ENCODE data around the gene TNRC6C. TPM values are rescaled to one million over a fixed set of nuclear protein-coding genes. Genes with fewer than 3 reads are reported as not detected.

TNRC6C gene
- total and polyA plus RNA-seq, 2 of the 13 experiments (the other 11 are each of a cell fraction or from before 2014, with no cell fraction given): 0.66 to 4.9 TPM

DNA sequence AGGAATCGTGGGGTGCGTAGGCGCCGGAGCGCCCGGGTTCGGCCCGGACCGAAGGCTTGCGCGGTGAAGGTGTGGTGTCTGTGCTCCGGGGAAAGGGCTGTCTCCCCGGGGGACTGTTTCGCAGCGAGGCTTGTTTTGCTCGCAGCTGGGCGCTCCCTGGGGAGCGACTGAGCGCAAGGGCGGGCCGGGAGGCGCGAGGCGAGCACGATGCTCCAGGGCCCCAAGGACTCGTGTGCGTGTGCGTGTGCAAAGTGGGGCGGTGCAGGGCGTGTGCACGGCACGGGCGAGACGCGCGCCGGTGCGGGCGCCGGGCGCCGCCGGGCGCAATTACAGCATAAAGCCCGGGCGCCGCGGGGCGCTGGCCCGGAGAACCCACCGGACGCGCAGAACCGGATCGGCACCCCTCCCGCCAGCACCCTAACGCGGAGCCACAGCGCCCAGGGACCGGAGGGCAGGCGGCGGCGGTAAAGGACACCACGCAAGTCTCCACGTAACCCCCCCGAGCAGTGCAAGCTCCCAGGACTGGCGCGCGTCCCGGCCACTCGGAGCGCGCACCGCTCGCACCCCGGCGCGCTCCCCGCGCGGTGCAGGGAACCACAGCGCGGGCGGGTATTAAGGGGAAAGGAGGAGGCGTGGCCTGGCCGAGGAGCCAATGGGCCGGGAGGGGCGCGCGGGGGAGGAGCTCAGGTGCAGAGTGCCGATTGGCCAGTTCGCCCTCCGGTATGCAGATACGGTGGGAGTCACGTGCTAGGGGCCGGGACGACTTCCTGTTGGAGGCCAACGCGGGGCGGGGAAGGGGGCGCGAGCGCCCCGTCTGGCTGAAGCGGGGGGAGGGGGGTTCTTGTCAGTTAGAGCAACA lies at the start of gene TNRC6C (continued):
- TF ChIP-seq, protein P1, sequence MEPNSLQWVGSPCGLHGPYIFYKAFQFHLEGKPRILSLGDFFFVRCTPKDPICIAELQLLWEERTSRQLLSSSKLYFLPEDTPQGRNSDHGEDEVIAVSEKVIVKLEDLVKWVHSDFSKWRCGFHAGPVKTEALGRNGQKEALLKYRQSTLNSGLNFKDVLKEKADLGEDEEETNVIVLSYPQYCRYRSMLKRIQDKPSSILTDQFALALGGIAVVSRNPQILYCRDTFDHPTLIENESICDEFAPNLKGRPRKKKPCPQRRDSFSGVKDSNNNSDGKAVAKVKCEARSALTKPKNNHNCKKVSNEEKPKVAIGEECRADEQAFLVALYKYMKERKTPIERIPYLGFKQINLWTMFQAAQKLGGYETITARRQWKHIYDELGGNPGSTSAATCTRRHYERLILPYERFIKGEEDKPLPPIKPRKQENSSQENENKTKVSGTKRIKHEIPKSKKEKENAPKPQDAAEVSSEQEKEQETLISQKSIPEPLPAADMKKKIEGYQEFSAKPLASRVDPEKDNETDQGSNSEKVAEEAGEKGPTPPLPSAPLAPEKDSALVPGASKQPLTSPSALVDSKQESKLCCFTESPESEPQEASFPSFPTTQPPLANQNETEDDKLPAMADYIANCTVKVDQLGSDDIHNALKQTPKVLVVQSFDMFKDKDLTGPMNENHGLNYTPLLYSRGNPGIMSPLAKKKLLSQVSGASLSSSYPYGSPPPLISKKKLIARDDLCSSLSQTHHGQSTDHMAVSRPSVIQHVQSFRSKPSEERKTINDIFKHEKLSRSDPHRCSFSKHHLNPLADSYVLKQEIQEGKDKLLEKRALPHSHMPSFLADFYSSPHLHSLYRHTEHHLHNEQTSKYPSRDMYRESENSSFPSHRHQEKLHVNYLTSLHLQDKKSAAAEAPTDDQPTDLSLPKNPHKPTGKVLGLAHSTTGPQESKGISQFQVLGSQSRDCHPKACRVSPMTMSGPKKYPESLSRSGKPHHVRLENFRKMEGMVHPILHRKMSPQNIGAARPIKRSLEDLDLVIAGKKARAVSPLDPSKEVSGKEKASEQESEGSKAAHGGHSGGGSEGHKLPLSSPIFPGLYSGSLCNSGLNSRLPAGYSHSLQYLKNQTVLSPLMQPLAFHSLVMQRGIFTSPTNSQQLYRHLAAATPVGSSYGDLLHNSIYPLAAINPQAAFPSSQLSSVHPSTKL (CRISPR knock-in tag; IDR thresholded peaks at IDR 0.05): no peak; the same call in none of the 2 replicates
- TF ChIP-seq CENPX (CRISPR knock-in tag; IDR thresholded peaks at IDR 0.05): no peak
- peak; percentile 83 for TF ChIP-seq ZNF263 (CRISPR knock-in tag; IDR thresholded peaks at IDR 0.05)
- TF ChIP-seq KMT2B (CRISPR knock-in tag; IDR thresholded peaks at IDR 0.05): peak; percentile 67
- TF ChIP-seq ZNF256 (CRISPR knock-in tag; conservative IDR thresholded peaks at IDR 0.05): peak; percentile 82
- TF ChIP-seq ZNF646 (CRISPR knock-in tag; IDR thresholded peaks at IDR 0.05): no peak
- no peak for TF ChIP-seq NR2F6 (IDR thresholded peaks at IDR 0.05)
- 0 out of 2 replicates have a peak, but pooled peaks have one; percentile 17 for TF ChIP-seq NR2F6 (CRISPR knock-in tag; IDR thresholded peaks at IDR 0.05)
- TF ChIP-seq MAZ (IDR thresholded peaks at IDR 0.05; ENCODE audit: borderline replicate concordance, low read depth, low read length): peak; percentile 99
- TF ChIP-seq MAZ (CRISPR knock-in tag; IDR thresholded peaks at IDR 0.05; ENCODE audit: low read depth): peak; percentile 100
- TF ChIP-seq RXRB (CRISPR knock-in tag; IDR thresholded peaks at IDR 0.05; ENCODE audit: borderline replicate concordance): peak; percentile 66; the same call in 1 of the 2 replicates
- TF ChIP-seq SP1 (IDR thresholded peaks at IDR 0.05): no peak
- peak; percentile 96 for TF ChIP-seq SP1 (CRISPR knock-in tag; IDR thresholded peaks at IDR 0.05)
- peak; percentile 88; the same call in 1 of the 2 replicates for TF ChIP-seq REXO4 (CRISPR knock-in tag; IDR thresholded peaks at IDR 0.05; ENCODE audit: borderline replicate concordance)
- TF ChIP-seq MATR3 (CRISPR knock-in tag; IDR thresholded peaks at IDR 0.05): no peak
- no peak; the same call in 1 of the 2 replicates for TF ChIP-seq SNRNP70 (IDR thresholded peaks at IDR 0.05; ENCODE audit: low read depth, low read length)
- peak; percentile 81; the same call in 1 of the 2 replicates for TF ChIP-seq GFI1 (CRISPR knock-in tag; IDR thresholded peaks at IDR 0.05; ENCODE audit: borderline replicate concordance)
- TF ChIP-seq ARNT2 (CRISPR knock-in tag; IDR thresholded peaks at IDR 0.05; ENCODE audit: low read depth): peak; percentile 82
- TF ChIP-seq HOXD1 (CRISPR knock-in tag; IDR thresholded peaks at IDR 0.05): 0 out of 2 replicates have a peak, but pooled peaks have one; percentile 72
